K562 (cell line): Measurements from ENCODE around the gene ZDHHC14. TPM values are rescaled to one million over a fixed set of nuclear protein-coding genes. Genes with fewer than 3 reads are reported as not detected.
A peak's percentile ranks its signal among the peaks of the same experiment; 100 is the strongest.

Experiments
- BDP1 ChIP-seq: IDR thresholded peaks from 3 replicates; pipeline ENCODE4 v1.6.1; 2011; ENCODE audit not compliant: insufficient read length, insufficient read depth
- CBFA2T3 ChIP-seq: fragments of 450-650 bp; IDR thresholded peaks from 2 replicates; pipeline ENCODE4 v1.6.1; 2017
- CTBP1 ChIP-seq: fragments of 450-650 bp; IDR thresholded peaks from 2 replicates; pipeline ENCODE4 v1.6.1; 2016; ENCODE audit warnings: borderline replicate concordance
- ETV1 ChIP-seq: fragments of 450-650 bp; conservative IDR thresholded peaks from 2 replicates; pipeline ENCODE4 v1.6.1; 2016; ENCODE audit warnings: missing genetic modification characterization, control low read depth, low read depth, missing compliant biosample characterization
- FOXA1 ChIP-seq: fragments of 450-650 bp; IDR thresholded peaks from 2 replicates; pipeline ENCODE4 v1.6.1; 2016; ENCODE audit warnings: mild to moderate bottlenecking, borderline replicate concordance
- FOXA3 ChIP-seq, 2 experiments: fragments of 450-650 bp in 1 of 2; sonication (generic) in 1 of 2; formaldehyde crosslinking; IDR thresholded peaks in 1 of 2; conservative IDR thresholded peaks in 1 of 2; 2 replicates each; pipeline versions ENCODE4 v1.4.0 to v1.8.0; 2020 to 2022; ENCODE audit warnings: mild to moderate bottlenecking in 2 of 2, missing genetic modification reagents in 1 of 2
- KDM1A ChIP-seq, 2 experiments: fragments of 450-650 bp; IDR thresholded peaks; 2 replicates each; pipeline ENCODE4 v1.6.1; 2016; ENCODE audit warnings: mild to moderate bottlenecking in 2 of 2
- KDM4B ChIP-seq, 2 experiments: fragments of 450-650 bp in 1 of 2; sonication (generic) in 1 of 2; IDR thresholded peaks; 2 replicates each; pipeline ENCODE4 v1.6.1; 2016 to 2017; ENCODE audit warnings: borderline replicate concordance in 2 of 2, antibody characterized with exemption in 1 of 2, low read depth in 1 of 2, mild to moderate bottlenecking in 1 of 2
- NCOA1 ChIP-seq: fragments of 450-650 bp; IDR thresholded peaks from 2 replicates; pipeline ENCODE4 v1.6.1; 2016; ENCODE audit warnings: low read depth
- NR2C1 ChIP-seq, 2 experiments: fragments of 450-650 bp; IDR thresholded peaks; 2 replicates each; pipeline ENCODE4 v1.6.1; 2017; ENCODE audit warnings: mild to moderate bottlenecking in 2 of 2, antibody characterized with exemption in 1 of 2, inconsistent platforms in 1 of 2, missing compliant biosample characterization in 1 of 2, missing genetic modification characterization in 1 of 2
- SMARCE1 ChIP-seq: fragments of 450-650 bp; IDR thresholded peaks from 2 replicates; pipeline ENCODE4 v1.7.1; 2016; ENCODE audit warnings: mild to moderate bottlenecking
- ZNF212 ChIP-seq: fragments of 450-650 bp; formaldehyde crosslinking; IDR thresholded peaks from 2 replicates; pipeline ENCODE4 v1.4.0; 2020; ENCODE audit warnings: mild to moderate bottlenecking
- ZNF384 ChIP-seq: IDR thresholded peaks from 2 replicates; pipeline ENCODE4 v1.6.1; 2012; ENCODE audit warnings: low read depth, low read length, improper control_type of control experiment
- ZNF551 ChIP-seq: fragments of 250-450 bp; sonication (Bioruptor Pico); IDR thresholded peaks from 2 replicates; pipeline ENCODE4 v1.5.0; 2021; ENCODE audit warnings: mild to moderate bottlenecking, moderate library complexity
- ZNF695 ChIP-seq: fragments of 450-650 bp; formaldehyde crosslinking; IDR thresholded peaks from 2 replicates; pipeline ENCODE4 v1.4.0; 2020; ENCODE audit warnings: mild to moderate bottlenecking, moderate library complexity
- polyA plus RNA-seq, 8 experiments: library from polyadenylated mRNA; depleted of rRNA in 4 of 8; stranded (reverse) in 5 of 8; unstranded in 3 of 8; fragments of >200 nt; fragmentation: Nextera tagmentation in 2 of 8; fragmentation: Illumina TruSeq in 1 of 8; extraction: Ambion mirVana in 2 of 8; extraction: Trizol in 1 of 8; gene quantifications; 2 replicates each; pipeline versions ENCODE4 v1.2.1 to v1.2.3, GENCODE V29; 2011 to 2014; ENCODE audit warnings: inconsistent platforms in 1 of 8, missing spikeins in 1 of 8
- total RNA-seq, 7 experiments: library from RNA; depleted of rRNA in 6 of 7; stranded (reverse); fragments of >200 nt in 6 of 7; fragmentation: Illumina TruSeq in 2 of 7; extraction: Trizol in 2 of 7; gene quantifications; 2 replicates each; pipeline versions ENCODE4 v1.2.1 to v1.2.3, GENCODE V29; 2011 to 2021; ENCODE audit warnings: low replicate concordance in 1 of 7
- TF ChIP-seq, protein P1 (sequence below): sonication (generic); formaldehyde crosslinking; IDR thresholded peaks from 2 replicates; pipeline ENCODE4 v1.8.1; 2023; ENCODE audit warnings: mild to moderate bottlenecking, missing genetic modification reagents
- TF ChIP-seq, protein P2 (sequence below): fragments of 250-450 bp; sonication (Bioruptor Pico); IDR thresholded peaks from 2 replicates; pipeline ENCODE4 v1.8.0; 2022; ENCODE audit warnings: moderate library complexity, mild to moderate bottlenecking, inconsistent platforms
- TF ChIP-seq, protein P3 (sequence below): sonication (generic); formaldehyde crosslinking; IDR thresholded peaks from 2 replicates; pipeline ENCODE4 v1.8.1; 2022; ENCODE audit warnings: missing genetic modification reagents
- TF ChIP-seq, protein P4 (sequence below), 2 experiments: fragments of 450-650 bp; conservative IDR thresholded peaks; 2 replicates each; pipeline ENCODE4 v1.6.1; 2017; ENCODE audit warnings: mild to moderate bottlenecking in 2 of 2, moderate library complexity in 2 of 2
- TF ChIP-seq, protein P5 (sequence below): fragments of 250-450 bp; sonication (Bioruptor Pico); IDR thresholded peaks from 2 replicates; pipeline ENCODE4 v1.4.0; 2020; ENCODE audit warnings: mild to moderate bottlenecking, moderate library complexity

The ZDHHC14 gene
- total and polyA plus RNA-seq, 9 of the 15 experiments (the other 6 are each of a cell fraction or from before 2014, with no cell fraction given) = 0.92 to 23.1 (median 13.8) TPM

DNA sequence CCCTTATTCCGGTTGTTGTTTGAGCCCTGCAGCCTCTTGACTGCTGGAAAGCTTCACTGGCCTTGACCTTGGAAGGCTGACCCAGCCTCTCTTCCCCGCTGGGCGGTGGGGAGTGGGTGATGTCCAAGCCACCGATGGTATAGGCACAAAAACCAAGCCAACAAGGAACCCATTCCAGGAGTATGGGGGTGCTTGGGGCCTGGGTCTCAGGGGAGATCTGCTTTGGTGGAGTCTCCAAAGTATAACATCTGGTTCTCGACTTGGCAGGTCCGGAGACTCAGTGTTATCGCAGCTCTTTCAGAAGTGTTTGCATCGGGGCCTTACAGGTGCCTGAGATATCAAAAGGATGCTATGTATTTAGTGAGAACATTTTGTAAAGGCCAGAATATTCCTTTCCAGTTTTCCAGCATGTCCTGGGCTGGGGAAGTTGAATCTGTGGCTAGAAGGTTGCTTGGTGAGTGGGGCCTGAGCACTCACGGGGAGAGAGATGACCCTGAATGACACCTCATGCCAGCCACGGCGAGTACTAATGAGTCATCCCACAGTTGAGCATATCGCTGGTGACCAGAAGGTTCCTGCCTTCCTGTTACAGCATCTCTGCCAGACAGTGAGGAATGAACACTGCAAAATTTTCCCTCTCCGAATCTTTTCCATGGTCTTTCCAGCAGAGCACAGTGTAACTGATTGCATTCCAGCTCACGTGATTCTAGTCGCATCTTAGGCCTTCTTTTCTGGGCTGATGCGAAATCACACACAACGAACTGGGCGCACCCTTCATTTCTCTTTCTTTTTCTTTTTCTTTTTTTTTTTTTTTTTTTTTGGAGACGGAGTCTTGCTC lies 133.9 kb downstream of the ZDHHC14 start (continued):
- 0 out of 4 replicates have a peak, but pooled peaks of 1 of the 2 experiments have one; percentile 22 for TF ChIP-seq KDM4B (IDR thresholded peaks at IDR 0.05; ENCODE audit: borderline replicate concordance in 2 of 2, low read depth in 1 of 2)
- TF ChIP-seq, protein P1, sequence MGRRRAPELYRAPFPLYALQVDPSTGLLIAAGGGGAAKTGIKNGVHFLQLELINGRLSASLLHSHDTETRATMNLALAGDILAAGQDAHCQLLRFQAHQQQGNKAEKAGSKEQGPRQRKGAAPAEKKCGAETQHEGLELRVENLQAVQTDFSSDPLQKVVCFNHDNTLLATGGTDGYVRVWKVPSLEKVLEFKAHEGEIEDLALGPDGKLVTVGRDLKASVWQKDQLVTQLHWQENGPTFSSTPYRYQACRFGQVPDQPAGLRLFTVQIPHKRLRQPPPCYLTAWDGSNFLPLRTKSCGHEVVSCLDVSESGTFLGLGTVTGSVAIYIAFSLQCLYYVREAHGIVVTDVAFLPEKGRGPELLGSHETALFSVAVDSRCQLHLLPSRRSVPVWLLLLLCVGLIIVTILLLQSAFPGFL = 0 out of 2 replicates have a peak, but pooled peaks have one; percentile 64
- TF ChIP-seq, protein P2, sequence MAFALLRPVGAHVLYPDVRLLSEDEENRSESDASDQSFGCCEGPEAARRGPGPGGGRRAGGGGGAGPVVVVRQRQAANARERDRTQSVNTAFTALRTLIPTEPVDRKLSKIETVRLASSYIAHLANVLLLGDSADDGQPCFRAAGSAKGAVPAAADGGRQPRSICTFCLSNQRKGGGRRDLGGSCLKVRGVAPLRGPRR (CRISPR knock-in tag) = no peak
- no peak for TF ChIP-seq ZNF551 (CRISPR knock-in tag)
- TF ChIP-seq FOXA1 = no peak
- TF ChIP-seq, protein P3, sequence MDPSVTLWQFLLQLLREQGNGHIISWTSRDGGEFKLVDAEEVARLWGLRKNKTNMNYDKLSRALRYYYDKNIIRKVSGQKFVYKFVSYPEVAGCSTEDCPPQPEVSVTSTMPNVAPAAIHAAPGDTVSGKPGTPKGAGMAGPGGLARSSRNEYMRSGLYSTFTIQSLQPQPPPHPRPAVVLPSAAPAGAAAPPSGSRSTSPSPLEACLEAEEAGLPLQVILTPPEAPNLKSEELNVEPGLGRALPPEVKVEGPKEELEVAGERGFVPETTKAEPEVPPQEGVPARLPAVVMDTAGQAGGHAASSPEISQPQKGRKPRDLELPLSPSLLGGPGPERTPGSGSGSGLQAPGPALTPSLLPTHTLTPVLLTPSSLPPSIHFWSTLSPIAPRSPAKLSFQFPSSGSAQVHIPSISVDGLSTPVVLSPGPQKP (CRISPR knock-in tag) = no peak
- TF ChIP-seq, protein P4, sequence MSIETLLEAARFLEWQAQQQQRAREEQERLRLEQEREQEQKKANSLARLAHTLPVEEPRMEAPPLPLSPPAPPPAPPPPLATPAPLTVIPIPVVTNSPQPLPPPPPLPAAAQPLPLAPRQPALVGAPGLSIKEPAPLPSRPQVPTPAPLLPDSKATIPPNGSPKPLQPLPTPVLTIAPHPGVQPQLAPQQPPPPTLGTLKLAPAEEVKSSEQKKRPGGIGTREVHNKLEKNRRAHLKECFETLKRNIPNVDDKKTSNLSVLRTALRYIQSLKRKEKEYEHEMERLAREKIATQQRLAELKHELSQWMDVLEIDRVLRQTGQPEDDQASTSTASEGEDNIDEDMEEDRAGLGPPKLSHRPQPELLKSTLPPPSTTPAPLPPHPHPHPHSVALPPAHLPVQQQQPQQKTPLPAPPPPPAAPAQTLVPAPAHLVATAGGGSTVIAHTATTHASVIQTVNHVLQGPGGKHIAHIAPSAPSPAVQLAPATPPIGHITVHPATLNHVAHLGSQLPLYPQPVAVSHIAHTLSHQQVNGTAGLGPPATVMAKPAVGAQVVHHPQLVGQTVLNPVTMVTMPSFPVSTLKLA (conservative IDR thresholded peaks at IDR 0.05) = peak; percentile 63 to 86; a peak in 2 of 4 replicates
- peak; percentile 89 for TF ChIP-seq ZNF384
- TF ChIP-seq ETV1 (tag) = peak; percentile 99
- peak; percentile 99 for TF ChIP-seq SMARCE1
- TF ChIP-seq BDP1 = no peak
- TF ChIP-seq NR2C1 (IDR thresholded peaks at IDR 0.05) = peak; percentile 69
- peak; percentile 74 for TF ChIP-seq NR2C1 (tag; IDR thresholded peaks at IDR 0.05)
- peak; percentile 98 for TF ChIP-seq CTBP1
- no peak for TF ChIP-seq ZNF212
- peak; percentile 97 for TF ChIP-seq KDM1A (IDR thresholded peaks at IDR 0.05)
- TF ChIP-seq FOXA3 (CRISPR knock-in tag; conservative IDR thresholded peaks at IDR 0.05 in 1 of 2, IDR thresholded peaks at IDR 0.05 in 1 of 2) = peak; percentile 53 to 61; a peak in 2 of 4 replicates
- TF ChIP-seq, protein P5, sequence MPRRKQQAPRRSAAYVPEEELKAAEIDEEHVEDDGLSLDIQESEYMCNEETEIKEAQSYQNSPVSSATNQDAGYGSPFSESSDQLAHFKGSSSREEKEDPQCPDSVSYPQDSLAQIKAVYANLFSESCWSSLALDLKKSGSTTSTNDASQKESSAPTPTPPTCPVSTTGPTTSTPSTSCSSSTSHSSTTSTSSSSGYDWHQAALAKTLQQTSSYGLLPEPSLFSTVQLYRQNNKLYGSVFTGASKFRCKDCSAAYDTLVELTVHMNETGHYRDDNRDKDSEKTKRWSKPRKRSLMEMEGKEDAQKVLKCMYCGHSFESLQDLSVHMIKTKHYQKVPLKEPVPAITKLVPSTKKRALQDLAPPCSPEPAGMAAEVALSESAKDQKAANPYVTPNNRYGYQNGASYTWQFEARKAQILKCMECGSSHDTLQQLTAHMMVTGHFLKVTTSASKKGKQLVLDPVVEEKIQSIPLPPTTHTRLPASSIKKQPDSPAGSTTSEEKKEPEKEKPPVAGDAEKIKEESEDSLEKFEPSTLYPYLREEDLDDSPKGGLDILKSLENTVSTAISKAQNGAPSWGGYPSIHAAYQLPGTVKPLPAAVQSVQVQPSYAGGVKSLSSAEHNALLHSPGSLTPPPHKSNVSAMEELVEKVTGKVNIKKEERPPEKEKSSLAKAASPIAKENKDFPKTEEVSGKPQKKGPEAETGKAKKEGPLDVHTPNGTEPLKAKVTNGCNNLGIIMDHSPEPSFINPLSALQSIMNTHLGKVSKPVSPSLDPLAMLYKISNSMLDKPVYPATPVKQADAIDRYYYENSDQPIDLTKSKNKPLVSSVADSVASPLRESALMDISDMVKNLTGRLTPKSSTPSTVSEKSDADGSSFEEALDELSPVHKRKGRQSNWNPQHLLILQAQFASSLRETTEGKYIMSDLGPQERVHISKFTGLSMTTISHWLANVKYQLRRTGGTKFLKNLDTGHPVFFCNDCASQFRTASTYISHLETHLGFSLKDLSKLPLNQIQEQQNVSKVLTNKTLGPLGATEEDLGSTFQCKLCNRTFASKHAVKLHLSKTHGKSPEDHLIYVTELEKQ (CRISPR knock-in tag) = no peak
- peak; percentile 96 for TF ChIP-seq CBFA2T3
- no peak for TF ChIP-seq ZNF695 (CRISPR knock-in tag)
- TF ChIP-seq NCOA1 = peak; percentile 97
